Heart left ventricle (tissue), 16 donors: ENCODE results near the gene RHBDF1. TPM values are rescaled to one million over a fixed set of nuclear protein-coding genes. Genes with fewer than 3 reads are reported as not detected.
A peak's percentile ranks its signal among the peaks of the same experiment; 100 is the strongest.

Experiments
- ATAC-seq, 4 donors: fragments of 200-7000 bp; cut with Tn5 transposase; one replicate each; pipeline ENCODE4 v1.9.1; 2020 to 2022; ENCODE audit warnings: moderate library complexity in 4 of 4, mild to moderate bottlenecking in 3 of 4, moderate number of reproducible peaks in 1 of 4
- DNase-seq, 5 donors: peaks; one replicate each; pipeline ENCODE4 v3.0.0-alpha.2; 2020
- H3K27ac ChIP-seq, 12 donors: fragments of 200-600 bp; sonication (generic) in 4 of 12; one replicate each; pipeline versions ENCODE4 v1.5.0 to v1.8.0; 2016 to 2022; ENCODE audit warnings: mild to moderate bottlenecking in 2 of 12
- H3K27me3 ChIP-seq, 9 donors: fragments of 200-600 bp; sonication (generic) in 2 of 9; one replicate each; pipeline versions ENCODE4 v1.5.1 to v1.8.0; 2016 to 2022; ENCODE audit warnings: mild to moderate bottlenecking in 3 of 9
- H3K36me3 ChIP-seq, 9 donors: fragments of 200-600 bp; sonication (generic) in 2 of 9; one replicate each; pipeline versions ENCODE4 v1.5.0 to v1.8.0; 2018 to 2022; ENCODE audit warnings: mild to moderate bottlenecking in 2 of 9
- H3K4me1 ChIP-seq, 12 donors: fragments of 200-600 bp; sonication (generic) in 4 of 12; one replicate each; pipeline versions ENCODE4 v1.5.0 to v1.8.0; 2016 to 2022; ENCODE audit warnings: mild to moderate bottlenecking in 3 of 12
- H3K4me3 ChIP-seq, 12 donors: fragments of 200-600 bp; sonication (generic) in 4 of 12; one replicate each; pipeline versions ENCODE4 v1.5.0 to v1.8.0; 2017 to 2022; ENCODE audit warnings: mild to moderate bottlenecking in 9 of 12, moderate library complexity in 4 of 12
- H3K9me3 ChIP-seq, 12 donors: fragments of 200-600 bp; sonication (generic) in 4 of 12; one replicate each; pipeline versions ENCODE4 v1.5.0 to v1.8.0; 2016 to 2022; ENCODE audit warnings: mild to moderate bottlenecking in 1 of 12
- CTCF ChIP-seq, 12 donors: fragments of 200-600 bp; sonication (generic) in 4 of 12; IDR thresholded peaks; one replicate each; pipeline versions ENCODE4 v1.5.0 to v1.8.0; 2018 to 2022; ENCODE audit warnings: antibody characterized with exemption in 12 of 12, mild to moderate bottlenecking in 5 of 12
- POLR2A ChIP-seq, 2 donors: fragments of 450-650 bp; IDR thresholded peaks; one replicate each; pipeline ENCODE4 v1.6.1; 2017; ENCODE audit warnings: antibody characterized with exemption in 2 of 2, mild to moderate bottlenecking in 2 of 2, moderate library complexity in 2 of 2
- WGBS, 4 donors: extraction: QIAGEN DNeasy Blood & Tissue Kit in 2 of 4; methylation state at CpG; one replicate each; pipeline versions ENCODE4 v1.1.5 to v1.1.7; 2013 to 2018; 5-methylcytosine and 5-hydroxymethylcytosine counted together
- intact Hi-C, 10 donors: fragments of 100-400 bp; cut with DNase I; formaldehyde crosslinking; loops; one replicate each; pipeline versions ENCODE4 v1.11.1 to v1.14.2; 2022
- polyA plus RNA-seq, 2 donors: library from polyadenylated mRNA; stranded (reverse); fragments of 200-250 nt; gene quantifications; one replicate each; pipeline ENCODE4 v1.2.3, GENCODE V29; 2013
- total RNA-seq, 9 donors: library from RNA; depleted of rRNA in 2 of 9; stranded (reverse); fragments of >200 nt in 2 of 9; fragmentation: NEBNext Ultra II Directional in 3 of 9; extraction: Animal tissue kit (Norgen Biotek cat#: 25700) in 3 of 9; gene quantifications; one replicate each; pipeline versions ENCODE4 v1.1.0 to v1.2.4, GENCODE V29; 2016 to 2023
- donor health status: ischemic (EF 13 %, LVEDD 7.1; RV severe dilation, severe dysfunction).
- donor health status: healthy with polysubstance abuse.
- donor health status: DM: no; HTN: yes; CAD: no.
- donor health status: DM: no; HTN: no; CAD: no.
- donor health status: ischemic (EF 25% LVEDD 6.9; RV normal size, moderate dysfunction).
- donor health status: ischemic (EF 25% LVEDD 5.7; RV mildly dilated, moderate dysfunction).
- donor health status: healthy.
- donor health status: DM: yes; HTN: yes; CAD: no.
- donor health status: ischemic (EF 35%, LVEDD 5.7; RV mildly dilated, moderate dysfunction).
- donor health status: nonischemic (EF 11% LVEDD 7.7; RV severe dilation, severe dysfunction).
- donor health status: DM: yes; HTN: yes; CAD: no.
- donor health status: PGD.
- donor health status: ischemic (EF 29% LVEDD 5.4; RV normal size, mild dysfunction).
- donor health status: nonischemic (EF 23%, LVEDD 6.1; RV moderate dilation, normal function).

Gene RHBDF1
- total and polyA plus RNA-seq, 11 donors: 17.4 to 45.8 (median 23.9) TPM

DNA sequence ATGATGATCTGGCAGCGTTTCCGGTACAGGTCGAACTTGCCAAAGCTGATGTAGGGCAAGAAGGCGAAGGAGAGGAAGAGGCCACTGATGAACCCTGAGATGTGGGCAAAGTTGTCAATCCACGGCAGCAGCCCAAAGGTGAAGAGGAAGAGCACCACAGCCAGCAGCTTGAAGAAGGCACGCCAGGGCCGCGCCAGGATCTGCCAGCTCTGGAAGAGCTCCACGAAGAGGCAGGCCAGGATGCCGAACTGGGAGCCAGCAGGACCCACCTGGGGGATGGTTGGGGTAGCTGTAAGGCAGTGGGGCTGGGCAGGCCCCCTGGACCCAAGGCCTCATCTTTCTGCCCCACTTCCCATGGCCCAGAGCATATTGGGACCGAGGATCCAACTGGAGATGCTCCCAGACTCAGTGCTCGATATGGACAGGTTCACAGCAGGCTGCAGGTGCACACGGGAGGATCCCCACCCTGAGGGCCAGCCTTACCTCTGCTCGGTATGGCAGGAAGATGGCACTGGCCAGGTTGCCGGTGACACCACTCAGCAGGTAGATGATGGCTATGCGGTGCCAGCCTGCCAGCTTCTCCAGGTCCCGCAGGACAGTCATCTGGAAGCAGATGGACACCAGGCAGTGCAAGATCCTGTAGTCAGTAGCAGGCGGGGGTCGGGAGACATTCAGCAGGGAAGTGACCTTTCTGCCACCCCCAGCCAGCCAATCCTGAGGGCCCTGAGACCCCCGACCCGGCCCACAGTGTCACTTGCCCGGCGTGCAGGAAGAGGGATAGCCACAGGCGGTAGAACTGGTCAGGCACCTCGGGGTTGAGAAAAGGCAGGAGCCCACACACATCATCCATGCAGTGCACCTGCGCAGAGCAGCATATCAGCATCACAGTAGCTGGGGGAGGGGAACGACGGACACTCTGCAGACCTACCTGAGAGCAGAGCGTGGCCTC is 13.7 kb downstream of the RHBDF1 start:
- TF ChIP-seq CTCF (IDR thresholded peaks at IDR 0.05) (no peak), POLR2A (IDR thresholded peaks at IDR 0.05) (no peak)
- ATAC-seq (no peak), DNase-seq (no peak)
- 87 to 93% (median 89%) methylated on average over 26 to 29 of the region's 29 CpGs for WGBS, 4 donors
- peaks cover 0 to 12% (median 5%) of the 10 kb centered on the region in 12 donors for H3K4me1 ChIP-seq
- H3K4me3 ChIP-seq: no peak overlapping the region
- H3K36me3 ChIP-seq: peaks cover 4 to 87% (median 82%) of the 10 kb centered on the region in 9 donors
- intact Hi-C loops: no loop called here
- no peaks in the 10 kb centered on the region for H3K9me3 ChIP-seq
- H3K27me3 ChIP-seq: no peaks in the 10 kb centered on the region
- no peak overlapping the region for H3K27ac ChIP-seq

- Histone ChIP-seq H3K27ac (no peak overlapping the region), H3K27me3 (no peaks in the 10 kb centered on the region), H3K9me3 (no peaks in the 10 kb centered on the region), H3K4me3 (no peak overlapping the region), H3K4me1 (peaks cover 0 to 16% (median 6%) of the 10 kb centered on the region in 12 donors), H3K36me3 (peaks cover under 1 to 76% (median 72%) of the 10 kb centered on the region in 9 donors)
- intact Hi-C loops: no loop called here
- no peak for TF ChIP-seq POLR2A (IDR thresholded peaks at IDR 0.05)
- no peak for TF ChIP-seq CTCF (IDR thresholded peaks at IDR 0.05)
- ATAC-seq: no peak
- WGBS, 4 donors: 69 to 73% (median 72%) methylated on average over 8 of the region's 8 CpGs
- DNase-seq: no peak
Measured at GRCh38 chr16:57711-58110, 14.7 kb downstream of the RHBDF1 start.

DNA sequence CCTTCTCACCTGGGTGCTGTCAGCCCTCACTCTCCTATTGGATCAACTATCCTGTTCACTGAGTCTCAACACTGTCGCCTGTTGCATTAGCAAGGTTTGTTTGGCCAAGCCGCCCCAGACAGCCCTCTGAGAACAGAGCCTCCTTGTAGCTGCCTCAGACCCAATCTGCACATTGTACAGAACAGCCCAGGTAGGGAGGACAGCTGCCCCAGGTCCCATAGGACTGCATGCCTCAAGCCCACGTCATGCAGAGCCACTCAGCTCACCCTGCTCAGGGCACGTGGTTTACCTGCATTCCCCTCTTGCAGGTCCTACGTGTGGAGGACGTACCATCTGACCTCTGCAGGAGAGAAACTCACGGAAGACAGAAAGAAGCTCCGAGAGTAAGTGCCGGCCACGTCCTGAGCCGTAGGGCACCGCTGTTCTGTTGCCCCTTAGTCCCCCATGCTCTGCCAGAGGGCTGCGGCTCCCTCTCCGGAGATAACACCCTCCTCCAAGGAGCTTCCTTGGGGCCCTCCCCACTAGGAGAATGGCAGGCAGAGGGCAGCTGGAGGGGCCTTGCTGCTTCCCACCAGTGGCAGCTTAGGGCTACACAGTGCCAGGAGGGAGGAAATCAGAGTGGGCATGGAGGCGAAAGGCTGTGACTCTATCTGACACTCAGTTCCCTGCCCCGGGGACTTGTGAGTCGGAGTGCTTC is 16.1 kb downstream of the RHBDF1 start:
- no peak for ATAC-seq
- intact Hi-C loops: no loop called here
- no peaks in the 10 kb centered on the region for H3K27me3 ChIP-seq
- H3K27ac ChIP-seq: no peak overlapping the region
- H3K36me3 ChIP-seq: peaks cover 0 to 63% (median 59%) of the 10 kb centered on the region in 9 donors
- no peak for DNase-seq
- no peaks in the 10 kb centered on the region for H3K9me3 ChIP-seq
- 86 to 94% (median 87%) methylated on average over 12 to 17 of the region's 17 CpGs for WGBS, 4 donors
- no peak overlapping the region for H3K4me3 ChIP-seq
- TF ChIP-seq CTCF (IDR thresholded peaks at IDR 0.05) (no peak), POLR2A (IDR thresholded peaks at IDR 0.05) (no peak)
- peaks cover 0 to 26% (median 6%) of the 10 kb centered on the region in 12 donors for H3K4me1 ChIP-seq

- intact Hi-C loops: no loop called here
- Histone ChIP-seq H3K4me3 (no peak overlapping the region), H3K4me1 (peaks cover 0 to 31% (median 8%) of the 10 kb centered on the region in 12 donors), H3K27ac (no peak overlapping the region), H3K27me3 (no peaks in the 10 kb centered on the region), H3K36me3 (peaks cover 0 to 63% (median 54%) of the 10 kb centered on the region in 9 donors), H3K9me3 (no peaks in the 10 kb centered on the region)
- ATAC-seq: no peak
- 84 to 89% (median 88%) methylated on average over 7 to 11 of the region's 11 CpGs for WGBS, 4 donors
- peak in 1 of 5 donors; percentile 43 for DNase-seq
- TF ChIP-seq CTCF (IDR thresholded peaks at IDR 0.05) (no peak), POLR2A (IDR thresholded peaks at IDR 0.05) (no peak)
Measured at GRCh38 chr16:55571-56136, 16.8 kb downstream of the RHBDF1 start.
